MM.1S (cell line): ENCODE results near the gene FRYL.

ENCODE experiments used
- CTCF ChIP-seq: fragments of 300-600 bp; sonication (generic); IDR thresholded peaks from 2 replicates; pipeline ENCODE4 v1.5.1; 2016; ENCODE audit warnings: antibody characterized with exemption, low read length, mixed read lengths
- EZH2 ChIP-seq: fragments of 300-600 bp; sonication (generic); optimal IDR thresholded peaks from 2 replicates; pipeline ENCODE3; 2017; ENCODE audit warnings: low read depth, mild to moderate bottlenecking, antibody characterized with exemption, low read length, mixed read lengths
- EZH2phosphoT487 ChIP-seq: fragments of 300-600 bp; sonication (generic); IDR thresholded peaks from 2 replicates; pipeline ENCODE4 v1.6.1; 2018; ENCODE audit warnings: antibody characterized with exemption, low read length

- TF ChIP-seq CTCF (no peak), EZH2phosphoT487 (no peak), EZH2 (no peak)
These were observed 330.9 kb downstream of the FRYL start for GRCh38 chr4:48449151-48449550.
